ENCODE measurements around the gene SLX1B. TPM values are rescaled to one million over a fixed set of nuclear protein-coding genes. Genes with fewer than 3 reads are reported as not detected.
"Not testable (repeated sequence)": the region's sequence is repeated elsewhere in the genome, so short reads cannot be mapped to it uniquely, and the experiment has no call there.

SLX1B gene
- total and polyA plus RNA-seq, 7 experiments from 2014 or later: 3.4 to 46.5 (median 36.2) TPM

GRCh38 chr16:29459706-29460646 lies 5.6 kb downstream of the SLX1B start, which contains the start of gene SULT1A4:
TSS of gene SULT1A4 (plus strand) at chr16:29459913. CDS start at chr16:29461386, 1,473 bp downstream.
- H3K27ac ChIP-seq (ENCODE audit: low read depth, low read length); H3K4me3 ChIP-seq (ENCODE audit: low read length); H3K4me1 ChIP-seq (ENCODE audit: control insufficient read depth in 2 of 2, insufficient read depth in 2 of 2, low read length in 2 of 2); POLR2A ChIA-PET; H3K9me3 Mint-ChIP-seq; intact Hi-C loops (cut with micrococcal nuclease); DNase-seq; H3K9me3 ChIP-seq (ENCODE audit: control insufficient read depth in 2 of 3, low read length in 3 of 3); H3K27me3 Mint-ChIP-seq; H3K36me3 Mint-ChIP-seq; H3K4me3 Mint-ChIP-seq; H3K27ac Mint-ChIP-seq; CTCF ChIA-PET; H3K36me3 ChIP-seq (ENCODE audit: control insufficient read depth in 2 of 3, insufficient read depth in 3 of 3, low read length in 3 of 3); H3K4me1 Mint-ChIP-seq; H3K27me3 ChIP-seq (ENCODE audit: control insufficient read depth in 2 of 2, insufficient read depth in 2 of 2, low read length in 2 of 2): not testable (repeated sequence)
- peak; percentile 36 for ATAC-seq

- intact Hi-C loops (cut with micrococcal nuclease); H3K36me3 ChIP-seq (ENCODE audit: control insufficient read depth in 2 of 3, insufficient read depth in 3 of 3, low read length in 3 of 3); H3K27me3 Mint-ChIP-seq; H3K27me3 ChIP-seq (ENCODE audit: control insufficient read depth in 2 of 2, insufficient read depth in 2 of 2, low read length in 2 of 2); H3K4me3 Mint-ChIP-seq; H3K27ac ChIP-seq (ENCODE audit: low read depth, low read length); H3K36me3 Mint-ChIP-seq; H3K9me3 Mint-ChIP-seq; H3K4me3 ChIP-seq (ENCODE audit: low read length); POLR2A ChIA-PET; H3K9me3 ChIP-seq (ENCODE audit: control insufficient read depth in 2 of 3, low read length in 3 of 3); H3K4me1 Mint-ChIP-seq; ATAC-seq; CTCF ChIA-PET; H3K4me1 ChIP-seq (ENCODE audit: control insufficient read depth in 2 of 2, insufficient read depth in 2 of 2, low read length in 2 of 2); H3K27ac Mint-ChIP-seq; DNase-seq: not testable (repeated sequence)
Measured at GRCh38 chr16:29460647-29461030, 6.3 kb downstream of the SLX1B start.

GRCh38 chr16:29465985-29466824 lies 11.9 kb downstream of the SLX1B start:
- H3K36me3 ChIP-seq (ENCODE audit: control insufficient read depth in 2 of 3, insufficient read depth in 3 of 3, low read length in 3 of 3); H3K4me1 ChIP-seq (ENCODE audit: control insufficient read depth in 2 of 2, insufficient read depth in 2 of 2, low read length in 2 of 2); H3K4me3 Mint-ChIP-seq; H3K36me3 Mint-ChIP-seq; H3K9me3 Mint-ChIP-seq; CTCF ChIA-PET; H3K27ac Mint-ChIP-seq; H3K27ac ChIP-seq (ENCODE audit: low read depth, low read length); POLR2A ChIA-PET; H3K4me1 Mint-ChIP-seq; H3K9me3 ChIP-seq (ENCODE audit: control insufficient read depth in 2 of 3, low read length in 3 of 3); H3K27me3 ChIP-seq (ENCODE audit: control insufficient read depth in 2 of 2, insufficient read depth in 2 of 2, low read length in 2 of 2); intact Hi-C loops (cut with micrococcal nuclease); DNase-seq; H3K4me3 ChIP-seq (ENCODE audit: low read length); H3K27me3 Mint-ChIP-seq: not testable (repeated sequence)
- ATAC-seq: peak; percentile 72

GRCh38 chr16:29466904-29467303 lies 12.6 kb downstream of the SLX1B start:
- H3K4me1 Mint-ChIP-seq; DNase-seq; CTCF ChIA-PET; H3K27me3 Mint-ChIP-seq; H3K27me3 ChIP-seq (ENCODE audit: control insufficient read depth in 2 of 2, insufficient read depth in 2 of 2, low read length in 2 of 2); H3K4me3 ChIP-seq (ENCODE audit: low read length); H3K36me3 ChIP-seq (ENCODE audit: control insufficient read depth in 2 of 3, insufficient read depth in 3 of 3, low read length in 3 of 3); POLR2A ChIA-PET; H3K4me3 Mint-ChIP-seq; H3K27ac ChIP-seq (ENCODE audit: low read depth, low read length); H3K9me3 ChIP-seq (ENCODE audit: control insufficient read depth in 2 of 3, low read length in 3 of 3); intact Hi-C loops (cut with micrococcal nuclease); H3K27ac Mint-ChIP-seq; H3K36me3 Mint-ChIP-seq; H3K4me1 ChIP-seq (ENCODE audit: control insufficient read depth in 2 of 2, insufficient read depth in 2 of 2, low read length in 2 of 2); H3K9me3 Mint-ChIP-seq: not testable (repeated sequence)
- ATAC-seq: peak; percentile 44

GRCh38 chr16:29467654-29468366 lies 13.5 kb downstream of the SLX1B start:
- H3K36me3 Mint-ChIP-seq; H3K4me3 ChIP-seq (ENCODE audit: low read length); H3K4me1 Mint-ChIP-seq; H3K27ac ChIP-seq (ENCODE audit: low read depth, low read length); DNase-seq; intact Hi-C loops (cut with micrococcal nuclease); H3K9me3 Mint-ChIP-seq; H3K4me3 Mint-ChIP-seq; H3K4me1 ChIP-seq (ENCODE audit: control insufficient read depth in 2 of 2, insufficient read depth in 2 of 2, low read length in 2 of 2); CTCF ChIA-PET; H3K27me3 ChIP-seq (ENCODE audit: control insufficient read depth in 2 of 2, insufficient read depth in 2 of 2, low read length in 2 of 2); H3K27ac Mint-ChIP-seq; H3K9me3 ChIP-seq (ENCODE audit: control insufficient read depth in 2 of 3, low read length in 3 of 3); H3K36me3 ChIP-seq (ENCODE audit: control insufficient read depth in 2 of 3, insufficient read depth in 3 of 3, low read length in 3 of 3); H3K27me3 Mint-ChIP-seq; POLR2A ChIA-PET: not testable (repeated sequence)
- ATAC-seq: peak; percentile 67

GRCh38 chr16:29469660-29470059 lies 15.3 kb downstream of the SLX1B start:
- H3K4me3 ChIP-seq (ENCODE audit: low read length); H3K9me3 Mint-ChIP-seq; H3K27me3 Mint-ChIP-seq; H3K27me3 ChIP-seq (ENCODE audit: control insufficient read depth in 2 of 2, insufficient read depth in 2 of 2, low read length in 2 of 2); H3K4me1 Mint-ChIP-seq; CTCF ChIA-PET; H3K36me3 ChIP-seq (ENCODE audit: control insufficient read depth in 2 of 3, insufficient read depth in 3 of 3, low read length in 3 of 3); intact Hi-C loops (cut with micrococcal nuclease); H3K36me3 Mint-ChIP-seq; POLR2A ChIA-PET; H3K4me1 ChIP-seq (ENCODE audit: control insufficient read depth in 2 of 2, insufficient read depth in 2 of 2, low read length in 2 of 2); H3K9me3 ChIP-seq (ENCODE audit: control insufficient read depth in 2 of 3, low read length in 3 of 3): not testable (repeated sequence)
- H3K4me3 Mint-ChIP-seq: peak overlapping the region in 7 of 10 donors; percentile 39 to 73 (median 58)
- H3K27ac ChIP-seq (ENCODE audit: low read depth, low read length): peak overlapping the region; percentile 43
- peak overlapping the region in 5 of 9 donors; percentile 51 to 80 (median 57) for H3K27ac Mint-ChIP-seq
- ATAC-seq (peak; percentile 68), DNase-seq (peak in 6 of 9 donors; percentile 15 to 44 (median 30))
